HG02678 (cell line): ENCODE data around the gene CNTN4.

Source experiments
- ATAC-seq: cut with Tn5 transposase; IDR thresholded peaks from one replicate; pipeline ENCODE4 v1.9.1; 2021; ENCODE audit warnings: mild to moderate bottlenecking, moderate library complexity; ENCODE audit not compliant: unreplicated experiment

The CNTN4 gene

DNA sequence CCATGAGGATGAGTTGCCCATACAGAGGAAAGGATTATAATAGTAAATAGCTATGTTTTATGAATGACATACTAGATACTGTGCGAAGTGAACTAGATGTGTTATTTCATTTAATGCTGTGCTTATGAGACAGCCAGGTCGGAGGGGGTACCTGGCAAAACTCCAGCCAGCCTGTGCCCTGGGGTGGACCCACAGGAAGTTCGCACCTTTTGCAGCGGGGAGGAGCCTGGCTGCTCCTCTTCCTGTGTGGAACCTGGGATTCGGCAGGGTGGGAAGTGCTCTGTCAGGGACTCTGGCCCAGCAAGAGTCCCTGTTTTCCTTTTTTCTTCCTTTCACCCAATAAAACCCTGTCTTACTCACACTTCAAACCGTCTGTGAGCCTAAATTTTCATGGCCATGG lies 559.3 kb downstream of the CNTN4 start:
- ATAC-seq, result no peak

DNA sequence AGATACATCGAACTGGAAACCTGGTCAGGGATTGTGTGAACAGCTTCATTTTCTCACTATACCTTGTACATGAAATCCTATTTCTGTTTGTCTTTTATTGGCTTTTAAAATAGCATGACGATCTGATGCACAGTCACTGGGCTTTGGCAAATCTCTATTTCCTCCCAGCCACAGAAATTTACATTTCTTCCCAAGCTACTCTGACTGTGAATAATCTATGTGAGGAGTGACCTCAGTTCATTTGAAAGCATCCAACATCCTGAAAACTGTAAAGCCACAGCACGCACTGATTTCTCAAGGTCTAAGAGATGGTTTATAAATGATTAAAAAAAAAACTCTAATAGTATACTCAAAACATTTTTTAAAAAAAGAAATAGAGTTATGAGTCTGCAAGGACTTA lies 561.2 kb downstream of the CNTN4 start:
- no peak for ATAC-seq

DNA sequence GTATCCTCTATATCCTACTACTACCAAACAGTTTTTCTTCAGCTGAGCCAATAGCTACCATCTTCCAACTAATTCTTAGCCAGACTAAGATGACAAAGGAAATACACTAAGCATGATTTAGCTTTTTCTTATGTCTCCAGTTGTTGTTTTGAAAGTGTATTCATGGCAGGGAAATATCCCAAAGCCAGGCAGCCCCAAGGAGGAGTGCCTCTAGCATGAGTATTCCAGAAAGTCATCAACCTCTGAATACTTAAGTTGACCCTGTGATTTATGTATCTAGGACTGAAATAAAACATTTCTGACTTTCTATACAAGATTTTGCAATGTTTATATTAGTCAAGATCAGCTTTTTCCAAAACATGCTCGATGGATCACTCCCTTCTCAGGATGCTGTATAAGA lies 562.4 kb downstream of the CNTN4 start:
- no peak for ATAC-seq

DNA sequence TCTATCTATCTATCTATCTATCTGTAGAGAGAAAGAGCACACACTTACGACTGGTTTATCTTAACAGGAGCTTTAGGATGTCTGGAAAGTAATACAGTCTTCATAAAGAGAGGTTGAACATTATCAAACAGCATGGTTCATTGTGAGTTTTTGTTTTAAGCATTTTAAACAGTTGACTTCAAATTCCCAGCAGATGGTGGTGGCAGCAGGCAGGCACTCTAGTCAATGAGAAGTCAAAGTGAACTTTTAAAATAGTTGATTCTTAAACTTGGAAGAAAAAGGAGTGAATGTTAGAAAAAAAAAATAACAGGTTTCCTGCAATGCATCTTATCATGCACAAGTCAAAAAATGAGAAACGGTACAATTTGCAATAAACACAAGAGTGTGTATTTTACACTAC lies 578.8 kb downstream of the CNTN4 start:
- ATAC-seq, result no peak

DNA sequence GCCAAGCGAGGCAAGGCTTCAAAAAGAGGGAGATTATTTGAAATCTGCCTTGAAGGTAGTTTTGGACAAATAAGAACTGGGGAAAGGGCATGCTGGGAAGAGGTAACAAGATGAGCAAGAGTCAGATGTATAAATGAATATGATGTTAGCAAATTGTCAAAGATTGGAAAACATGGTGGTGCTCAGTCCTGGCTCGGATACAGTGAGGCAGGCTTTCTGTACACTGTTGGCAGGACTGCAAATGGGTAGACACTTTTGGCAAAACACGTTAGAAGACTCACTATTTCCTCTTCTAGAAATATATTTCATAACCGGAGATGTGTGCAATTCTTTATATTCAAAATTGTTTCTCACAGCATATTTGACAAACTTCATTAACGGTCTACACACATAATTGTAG lies 581.6 kb downstream of the CNTN4 start:
- no peak for ATAC-seq

DNA sequence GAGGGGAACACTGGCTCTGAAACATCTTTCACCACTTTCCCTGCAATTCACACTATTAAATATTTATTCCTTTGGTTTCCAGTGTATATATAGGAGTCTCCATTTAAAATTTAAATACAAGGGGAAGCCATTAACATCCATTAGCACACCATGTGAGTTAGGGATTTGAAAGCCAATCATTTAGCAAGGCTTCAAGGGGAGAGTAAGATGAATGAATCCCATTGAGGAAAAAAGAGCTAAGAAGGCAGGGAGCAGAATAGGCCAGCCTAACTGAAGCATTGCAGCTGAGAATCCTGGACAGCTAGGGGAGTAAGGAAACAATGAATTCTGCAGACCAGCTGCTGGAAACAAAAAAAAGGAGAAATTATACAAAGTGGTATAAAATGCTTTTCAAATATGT lies 585.4 kb downstream of the CNTN4 start:
- ATAC-seq, result no peak

DNA sequence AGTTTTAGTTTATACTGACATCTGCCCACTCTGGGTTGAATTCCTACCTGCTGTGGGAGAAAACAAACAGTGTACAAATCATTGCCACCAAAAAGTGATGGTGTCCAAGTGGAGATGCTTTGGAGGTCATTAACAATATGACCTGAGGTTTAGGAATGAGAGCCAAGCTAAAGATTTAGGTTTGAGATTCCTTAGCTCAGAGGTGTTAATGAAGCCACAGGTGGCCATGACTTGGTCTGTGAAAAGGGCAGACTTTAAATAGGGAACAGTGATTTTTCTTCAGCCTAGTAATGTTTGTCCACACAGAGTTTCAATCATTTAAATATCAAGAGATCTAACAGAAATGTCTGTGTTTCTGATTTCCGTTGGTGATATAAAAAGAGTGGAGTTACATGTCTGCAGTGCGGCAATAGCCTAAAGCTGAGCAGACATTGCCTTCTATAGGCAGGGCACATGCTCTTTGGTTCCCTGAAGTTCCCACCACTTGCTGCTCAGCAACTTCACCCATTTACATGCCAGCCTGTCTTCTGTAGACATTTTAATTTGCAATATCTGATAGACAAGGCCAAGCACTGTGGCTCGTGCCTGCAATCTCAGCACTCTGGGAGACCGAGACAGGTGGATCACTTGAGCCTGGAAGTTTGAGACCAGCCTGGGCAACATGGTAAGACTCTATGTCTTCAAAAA lies 588.3 kb downstream of the CNTN4 start:
- ATAC-seq, result no peak

DNA sequence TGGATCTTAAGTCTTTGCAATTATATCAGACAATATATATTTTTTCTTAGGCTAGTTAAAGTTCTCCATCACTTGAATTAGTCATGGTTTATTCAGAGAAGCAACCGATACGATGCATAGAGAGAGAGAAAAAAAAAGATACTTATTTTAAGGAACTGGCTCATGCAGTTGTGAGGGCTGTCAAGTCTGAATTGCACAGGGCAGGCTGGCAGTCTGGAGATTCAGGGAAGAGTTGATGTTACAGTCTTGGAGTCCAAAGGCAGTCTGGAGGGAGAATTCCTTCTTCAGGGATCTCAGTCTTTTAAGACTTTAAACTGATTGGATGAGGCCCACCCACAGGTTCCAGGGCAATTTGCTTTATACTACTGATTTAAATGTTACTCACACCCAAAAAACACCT lies 598.9 kb downstream of the CNTN4 start:
- no peak for ATAC-seq

DNA sequence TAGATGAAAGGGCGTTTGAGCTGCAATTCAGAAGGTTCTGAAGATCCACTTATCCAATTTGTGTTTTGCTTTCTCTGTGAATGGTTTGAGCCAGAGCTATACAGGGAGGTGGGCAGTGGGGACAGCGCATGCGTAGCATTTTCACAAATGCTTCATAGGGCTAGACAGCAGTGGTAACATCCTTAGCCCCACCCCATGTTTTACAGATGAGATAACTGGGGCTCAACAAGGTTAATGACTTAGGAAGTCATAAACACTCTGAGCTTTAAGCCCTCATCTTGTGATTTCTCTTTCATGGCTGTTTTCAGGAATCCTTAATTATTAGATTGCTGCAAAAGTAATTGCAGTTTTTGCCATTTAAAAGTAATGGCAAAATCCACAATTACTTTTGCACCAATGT lies 602.8 kb downstream of the CNTN4 start:
- no peak for ATAC-seq

DNA sequence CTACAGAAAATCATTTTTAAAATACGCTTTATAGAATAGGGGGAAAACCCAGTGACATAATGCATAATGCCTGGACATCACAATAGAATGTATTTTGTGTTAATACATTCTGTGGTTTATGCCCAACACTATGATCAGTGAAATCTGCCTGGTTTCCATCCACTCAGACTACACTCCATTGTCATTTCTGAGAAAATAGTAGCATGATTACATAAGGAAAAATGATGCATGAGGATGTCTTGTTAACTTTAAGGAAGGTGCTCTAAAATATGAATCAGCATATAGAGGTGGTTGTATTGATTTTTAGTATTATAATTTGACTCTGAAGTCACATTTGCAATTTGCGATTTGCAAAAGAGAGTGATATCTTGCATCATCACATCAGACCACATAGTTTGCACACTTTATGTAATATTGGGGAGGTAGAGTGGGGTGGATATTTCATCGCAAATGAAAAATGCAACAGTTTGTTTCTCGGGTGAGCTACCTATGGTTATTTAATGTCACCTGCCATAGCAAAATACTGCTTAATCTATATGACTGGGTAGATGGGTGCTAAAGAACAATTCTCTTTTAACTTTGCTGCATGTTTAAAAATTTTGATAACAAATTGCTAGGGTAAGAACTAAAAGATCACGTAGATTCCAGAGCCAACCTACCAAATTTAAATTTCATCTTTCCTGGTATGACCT lies 607.6 kb downstream of the CNTN4 start:
- ATAC-seq, result no peak

DNA sequence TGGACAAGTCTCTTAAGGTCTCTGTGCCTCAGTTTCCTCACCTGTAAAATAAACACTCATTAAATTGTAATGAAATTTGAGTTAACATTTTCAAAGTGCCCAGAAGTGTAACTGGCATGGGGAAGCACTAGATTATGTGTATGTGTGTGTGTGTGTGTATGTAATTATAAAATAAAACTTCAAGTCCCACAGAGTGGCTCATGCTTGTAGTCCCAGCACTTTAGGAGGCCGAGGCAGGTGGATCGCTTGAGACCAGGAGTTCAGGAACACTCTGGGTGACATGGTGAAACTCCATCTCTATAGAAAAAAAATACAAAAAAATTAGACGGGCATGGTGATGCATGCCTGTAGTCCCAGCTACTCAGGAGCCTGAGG lies 608.2 kb downstream of the CNTN4 start:
- ATAC-seq, result no peak

DNA sequence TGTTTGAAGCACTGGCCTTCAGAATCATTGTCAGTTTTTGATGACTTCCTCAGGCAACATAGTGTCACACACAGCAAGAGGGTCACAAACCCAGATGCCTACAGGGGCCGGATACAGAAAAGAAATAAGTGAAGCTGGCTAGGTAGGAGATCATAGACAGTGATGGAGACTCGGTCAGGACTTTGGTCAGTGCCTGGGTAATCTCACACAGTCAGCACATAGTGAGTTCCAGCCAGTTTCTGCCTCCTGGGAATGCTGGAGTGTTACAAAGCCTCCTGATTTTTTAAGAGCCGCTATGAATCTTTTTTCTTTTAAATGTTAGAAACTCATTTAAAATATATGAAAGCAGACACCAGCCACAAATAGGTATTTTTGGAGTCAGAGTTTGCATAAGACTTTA lies 612.4 kb downstream of the CNTN4 start:
- no peak for ATAC-seq

DNA sequence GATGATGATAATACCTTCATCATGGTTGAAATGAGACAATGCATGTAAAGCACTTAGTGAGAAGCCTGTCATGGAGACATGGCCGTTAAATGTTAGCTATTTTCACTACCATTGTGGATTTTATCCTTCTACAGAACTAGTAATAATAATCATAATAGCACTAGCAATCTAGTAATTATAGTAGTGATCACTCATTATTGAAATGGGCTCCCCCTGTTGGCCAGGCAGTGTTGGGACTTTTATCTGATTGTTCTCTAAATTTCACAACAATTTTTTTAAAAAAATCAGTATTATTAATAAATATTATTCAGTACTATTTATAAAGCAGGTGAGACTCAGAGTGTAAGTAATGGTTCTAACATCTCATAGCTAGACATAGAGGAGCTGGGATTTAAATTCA lies 615.3 kb downstream of the CNTN4 start:
- ATAC-seq, result no peak

DNA sequence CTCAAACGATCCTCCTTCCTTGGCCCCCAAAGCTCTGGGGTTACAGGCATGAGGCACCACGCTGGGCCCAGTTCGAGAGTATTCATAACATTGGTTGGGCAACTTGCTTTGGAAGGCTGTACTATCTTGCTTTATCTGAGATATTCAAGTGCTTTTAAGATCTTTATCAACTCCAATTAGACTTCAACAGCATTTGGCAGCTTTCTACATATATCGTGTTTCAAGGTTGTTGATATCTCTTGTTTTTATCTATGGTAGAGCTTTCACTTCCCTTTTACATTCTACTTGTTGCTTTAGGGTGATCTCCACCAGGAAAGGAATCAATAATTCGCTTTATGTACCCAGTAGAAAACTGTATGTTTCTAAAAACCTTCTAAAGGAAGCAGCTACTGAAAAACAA lies 616.2 kb downstream of the CNTN4 start:
- ATAC-seq, result no peak

DNA sequence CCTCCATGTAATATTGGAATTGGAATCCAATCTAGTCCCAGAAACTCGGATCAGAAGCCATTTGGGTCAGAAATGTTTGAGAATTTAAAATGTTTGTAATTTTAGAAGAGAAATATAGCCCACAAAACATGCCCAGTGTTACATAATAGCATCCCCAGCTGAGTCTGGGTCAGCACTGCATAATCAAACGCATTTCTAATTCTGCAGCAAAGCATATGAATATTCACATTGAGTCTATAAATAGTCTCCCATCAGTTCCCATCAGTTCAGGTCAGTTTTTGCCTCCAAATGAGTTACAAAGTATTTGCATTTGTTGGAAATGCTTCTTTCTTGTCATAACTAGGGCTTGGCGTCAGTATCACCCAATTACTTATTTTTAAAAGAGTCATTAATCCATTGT lies 628.4 kb downstream of the CNTN4 start:
- no peak for ATAC-seq

DNA sequence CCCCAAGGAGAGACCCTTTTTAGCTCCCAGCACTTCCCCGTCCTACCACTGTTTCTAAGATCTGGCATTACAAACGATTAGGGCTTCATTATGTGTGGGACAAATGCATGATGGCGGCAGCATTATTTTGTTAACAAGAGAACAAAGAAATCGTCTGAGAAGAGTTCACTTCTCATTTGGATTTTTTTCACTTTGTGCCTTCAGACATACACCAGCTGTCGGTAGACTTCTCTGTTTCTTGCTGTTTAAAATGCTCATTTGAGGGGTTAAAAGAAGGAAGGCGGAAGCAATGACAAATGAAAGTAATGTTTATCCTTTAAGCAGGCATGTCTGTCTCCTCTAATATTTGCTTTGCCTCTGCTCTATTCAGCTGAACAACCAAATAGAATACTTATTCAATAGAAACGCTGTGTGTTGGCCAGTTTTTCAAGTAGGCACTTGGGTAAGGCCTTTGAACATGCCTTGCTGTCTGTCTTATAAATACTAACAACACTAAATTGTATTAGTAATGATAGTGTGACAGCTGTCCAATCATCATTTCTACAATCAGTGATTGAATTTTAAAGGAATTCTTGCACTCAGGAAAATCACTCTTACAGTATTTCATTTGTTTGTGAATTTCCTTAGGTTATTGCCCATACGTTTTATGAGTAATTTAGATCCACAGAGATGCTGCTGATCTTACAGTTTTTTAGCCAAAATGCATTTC lies 629.1 kb downstream of the CNTN4 start:
- no peak for ATAC-seq

DNA sequence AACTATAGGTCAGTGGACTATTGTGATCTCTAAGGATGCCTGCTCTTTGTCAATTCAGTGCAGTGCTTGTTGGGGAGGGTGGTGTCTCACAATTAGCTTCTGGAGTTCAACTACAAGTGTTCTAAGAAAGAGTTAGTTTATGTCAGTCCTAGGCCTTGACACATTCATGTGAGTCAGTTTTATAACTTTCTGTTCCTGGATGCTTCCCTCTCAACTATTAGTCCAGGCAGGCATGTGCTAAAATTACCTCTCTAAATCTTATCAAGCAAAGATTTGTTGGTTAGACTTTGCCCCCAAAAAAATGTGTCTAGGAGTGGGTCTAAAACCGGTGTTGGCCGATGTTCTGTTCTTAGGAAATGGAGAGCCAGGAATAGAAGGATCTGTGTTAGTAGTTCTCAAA lies 633.2 kb downstream of the CNTN4 start:
- no peak for ATAC-seq

DNA sequence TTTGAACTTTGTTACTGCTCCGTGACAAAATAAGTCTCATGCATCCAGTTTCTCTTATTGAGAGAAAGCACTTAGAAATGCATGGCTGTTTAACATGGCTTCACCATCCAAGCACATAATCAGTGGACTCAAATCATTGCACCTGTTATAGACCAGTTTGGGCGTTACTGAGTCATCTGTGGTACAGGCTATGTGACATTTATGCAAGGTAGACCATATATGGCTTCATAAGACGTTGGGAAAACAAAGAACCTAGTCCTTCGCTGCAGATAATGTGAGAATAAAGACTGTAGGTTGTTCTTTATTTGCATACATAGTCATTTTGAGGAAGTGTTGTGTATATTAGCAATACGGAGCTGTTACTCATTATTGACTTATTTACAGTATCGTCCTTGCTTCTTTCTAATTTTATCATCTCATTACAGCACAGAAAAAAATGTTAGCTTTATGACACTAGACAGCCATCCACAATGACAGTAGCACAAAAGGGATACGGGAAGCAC lies 636.8 kb downstream of the CNTN4 start:
- no peak for ATAC-seq

DNA sequence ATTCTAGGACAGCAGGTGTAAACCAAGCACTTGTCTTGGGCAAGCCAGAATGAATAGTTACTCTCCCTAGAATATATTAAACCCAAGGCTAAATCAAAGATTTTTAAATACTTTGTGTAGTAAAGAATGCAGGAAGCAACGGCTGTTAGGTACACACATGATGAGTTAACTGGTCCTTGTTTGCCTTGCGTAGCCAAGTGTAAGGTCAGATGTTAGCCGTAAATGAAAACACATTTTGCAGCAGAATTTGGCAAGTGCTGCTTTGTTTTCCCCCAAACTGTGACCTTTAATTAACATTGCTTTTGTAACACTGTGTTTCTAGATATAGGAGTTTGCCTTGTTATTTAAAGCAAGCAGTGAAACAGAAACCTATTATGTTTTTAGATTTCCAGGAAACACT lies 642.9 kb downstream of the CNTN4 start:
- no peak for ATAC-seq

DNA sequence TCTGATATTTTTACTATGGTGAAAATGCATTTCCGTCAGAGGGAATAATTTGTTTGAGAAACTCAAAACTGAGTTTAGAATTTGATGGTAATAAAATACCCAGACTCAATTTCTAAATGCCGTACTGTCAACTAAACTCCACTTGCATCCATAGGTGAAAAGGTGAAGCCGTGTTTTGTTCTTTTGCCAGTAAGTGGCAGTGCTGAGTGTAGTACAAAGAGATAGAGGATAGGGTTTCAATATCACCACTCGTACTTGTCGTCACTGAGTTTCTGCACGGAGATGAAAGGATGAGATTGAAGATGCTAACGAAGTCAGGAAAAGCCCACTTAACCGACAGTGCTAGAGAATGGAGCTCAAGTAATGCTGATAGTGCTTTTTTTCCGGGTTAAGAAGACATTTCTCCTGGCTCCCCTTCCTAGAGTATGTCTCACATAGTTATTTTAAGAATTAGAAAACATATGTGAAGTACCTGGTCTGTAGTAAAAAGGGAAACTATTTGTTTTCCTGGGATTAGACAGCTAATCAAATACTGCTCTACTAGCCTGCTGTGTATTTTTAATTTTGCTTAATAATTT lies 666.4 kb downstream of the CNTN4 start:
- ATAC-seq, result peak; percentile 60

DNA sequence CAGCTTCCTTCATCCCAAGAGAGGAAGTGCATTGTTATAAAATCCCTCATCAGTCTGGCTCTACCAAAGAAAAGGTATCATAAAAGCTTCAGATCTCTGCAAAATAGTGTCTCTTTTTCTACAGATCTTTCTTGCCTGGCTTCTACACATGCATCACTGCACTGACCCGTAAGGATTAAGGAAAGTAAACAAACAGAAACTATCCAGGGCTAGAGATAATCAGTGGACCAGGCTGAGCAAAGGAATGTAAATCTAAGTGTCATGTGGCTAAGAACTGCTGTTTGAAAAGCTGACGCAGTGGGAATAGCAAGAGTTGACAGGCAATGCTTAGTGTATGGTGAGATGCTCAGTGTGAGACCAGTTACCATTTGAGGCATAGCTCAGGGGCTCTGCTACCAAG lies 671.8 kb downstream of the CNTN4 start:
- ATAC-seq, result no peak

DNA sequence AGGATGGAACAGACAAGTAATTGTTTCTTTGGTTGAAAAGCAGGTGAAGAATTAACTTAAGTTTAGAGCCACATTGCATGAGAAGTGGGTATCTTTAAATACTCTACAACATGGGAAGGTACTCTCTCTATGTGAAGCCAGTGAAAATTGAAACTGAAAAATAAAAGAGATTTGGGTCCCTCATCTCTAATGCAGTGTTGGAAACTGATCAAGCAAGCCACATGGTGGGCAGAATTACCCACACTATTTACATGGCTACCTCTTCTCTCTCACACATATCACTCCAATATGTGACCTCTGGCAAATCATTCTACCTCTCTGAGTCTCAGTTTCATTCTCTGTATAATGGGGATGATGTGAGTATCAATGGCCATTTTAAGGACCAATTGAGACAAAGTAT lies 672.5 kb downstream of the CNTN4 start:
- peak; percentile 46 for ATAC-seq
